GM12891 (cell line): ENCODE data around the gene IL4R.
"Not testable (repeated sequence)": the region's sequence is repeated elsewhere in the genome, so short reads cannot be mapped to it uniquely, and the experiment has no call there.

Experiments used
- PAX5 ChIP-seq: IDR thresholded peaks from 2 replicates; pipeline ENCODE4 v1.6.1; 2011; ENCODE audit warnings: low read length, moderate library complexity, mild to moderate bottlenecking; ENCODE audit not compliant: insufficient read depth, severe bottlenecking
- POLR2A ChIP-seq: IDR thresholded peaks from 2 replicates; pipeline ENCODE4 v1.6.1; 2011; ENCODE audit warnings: low read depth, low read length, control low read depth
- POLR2AphosphoS5 ChIP-seq: IDR thresholded peaks from 2 replicates; pipeline ENCODE4 v1.6.1; 2011; ENCODE audit warnings: low read depth, low read length, control low read depth

GRCh38 chr16:27274424-27274874 lies 39.3 kb upstream of the IL4R start:
- TF ChIP-seq PAX5, POLR2AphosphoS5, POLR2A: not testable (repeated sequence)
